Measurements from ENCODE around the gene PIP4K2A.
A peak's percentile ranks its signal among the peaks of the same experiment; 100 is the strongest.

Gene PIP4K2A

GRCh38 chr10:22589851-22590514 is 124.4 kb downstream of the PIP4K2A start:
- no peak for DNase-seq

- no peak for DNase-seq
Observed at GRCh38 chr10:22588462-22588861, 125.9 kb downstream of the PIP4K2A start.

GRCh38 chr10:22583683-22584082 is 130.7 kb downstream of the PIP4K2A start:
- DNase-seq = no peak

GRCh38 chr10:22581461-22581860 is 132.9 kb downstream of the PIP4K2A start:
- DNase-seq = no peak

GRCh38 chr10:22580711-22581110 is 133.7 kb downstream of the PIP4K2A start:
- DNase-seq = no peak

GRCh38 chr10:22579826-22580225 is 134.6 kb downstream of the PIP4K2A start:
- DNase-seq = no peak

- DNase-seq = no peak
Observed at GRCh38 chr10:22573820-22574569, 140.4 kb downstream of the PIP4K2A start.

- no peak for DNase-seq
Observed at GRCh38 chr10:22570733-22571430, 143.5 kb downstream of the PIP4K2A start.

- no peak for DNase-seq
Observed at GRCh38 chr10:22570234-22570633, 144.1 kb downstream of the PIP4K2A start.

GRCh38 chr10:22568928-22569327 is 145.4 kb downstream of the PIP4K2A start:
- no peak for DNase-seq

GRCh38 chr10:22564060-22564459 is 150.3 kb downstream of the PIP4K2A start:
- no peak for DNase-seq

GRCh38 chr10:22561909-22562308 is 152.5 kb downstream of the PIP4K2A start:
- no peak for DNase-seq

- DNase-seq = no peak
Observed at GRCh38 chr10:22560913-22561239, 153.5 kb downstream of the PIP4K2A start.

GRCh38 chr10:22560096-22560912 is 154.1 kb downstream of the PIP4K2A start:
- no peak for DNase-seq

- no peak for DNase-seq
Observed at GRCh38 chr10:22557321-22557720, 157.1 kb downstream of the PIP4K2A start.

GRCh38 chr10:22556774-22557173 is 157.6 kb downstream of the PIP4K2A start:
- no peak for DNase-seq

- peak; percentile 57 for DNase-seq
Observed at GRCh38 chr10:22554461-22555182, 159.8 kb downstream of the PIP4K2A start.

- DNase-seq = no peak
Observed at GRCh38 chr10:22553452-22553995, 160.9 kb downstream of the PIP4K2A start.

- DNase-seq = no peak
Observed at GRCh38 chr10:22552888-22553378, 161.4 kb downstream of the PIP4K2A start.

GRCh38 chr10:22551681-22552365 is 162.6 kb downstream of the PIP4K2A start:
- no peak for DNase-seq

GRCh38 chr10:22550732-22551131 is 163.6 kb downstream of the PIP4K2A start:
- DNase-seq = no peak
